H1 (cell line): ENCODE measurements around the gene ACSL3. TPM values are rescaled to one million over a fixed set of nuclear protein-coding genes. Genes with fewer than 3 reads are reported as not detected.
"Not testable (repeated sequence)": the region's sequence is repeated elsewhere in the genome, so short reads cannot be mapped to it uniquely, and the experiment has no call there.

Source experiments
- CTCF ChIA-PET: fragments of 300-600 bp; sonication (Branson Sonifier 250); formaldehyde crosslinking; loops from one replicate; lab custom pipeline; 2021; ENCODE audit not compliant: partially characterized antibody; lab: Charles Lee
- POLR2A ChIA-PET: fragments of 300-600 bp; sonication (Branson Sonifier 250); formaldehyde crosslinking; loops from one replicate; lab custom pipeline; 2021; ENCODE audit warnings: inconsistent platforms; ENCODE audit not compliant: partially characterized antibody; lab: Charles Lee
- DNase-seq, 2 experiments: peaks; one replicate each; pipeline versions ENCODE4 v3.0.0 to v3.0.0-alpha.2; 2010 to 2022; ENCODE audit warnings: low spot score in 2 of 2, low read depth in 1 of 2, mixed read lengths in 1 of 2
- FAIRE-seq: peaks from 2 replicates; lab custom pipeline; 2011; peaks lifted over from hg19 to GRCh38; lab: Jason Lieb, UNC
- H2AFZ ChIP-seq: 2 replicates; pipeline ENCODE4 v1.8.1; 2012; ENCODE audit warnings: low read length, inconsistent platforms
- H2AK5ac ChIP-seq: 2 replicates; pipeline ENCODE4 v1.6.1; 2013; ENCODE audit warnings: low read depth, low read length
- H2BK120ac ChIP-seq: replicated peaks from 2 replicates; pipeline ENCODE3; 2013; ENCODE audit warnings: low read depth, low read length, inconsistent platforms
- H2BK12ac ChIP-seq: 2 replicates; pipeline ENCODE4 v1.6.1; 2013; ENCODE audit warnings: low read depth, low read length
- H2BK15ac ChIP-seq: 2 replicates; pipeline ENCODE4 v1.6.1; 2013; ENCODE audit warnings: low read length
- H2BK20ac ChIP-seq: 2 replicates; pipeline ENCODE4 v1.6.1; 2013; ENCODE audit warnings: low read length
- H2BK5ac ChIP-seq: 2 replicates; pipeline ENCODE4 v1.6.1; 2013; ENCODE audit warnings: low read depth, low read length
- H3K14ac ChIP-seq: 2 replicates; pipeline ENCODE4 v1.6.1; 2013; ENCODE audit warnings: inconsistent platforms; ENCODE audit not compliant: insufficient read length
- H3K18ac ChIP-seq: 2 replicates; pipeline ENCODE4 v1.6.1; 2013; ENCODE audit warnings: low read length; ENCODE audit errors: extremely low read depth
- H3K23ac ChIP-seq: 2 replicates; pipeline ENCODE4 v1.6.1; 2013; ENCODE audit warnings: inconsistent platforms; ENCODE audit not compliant: insufficient read length
- H3K23me2 ChIP-seq: 2 replicates; pipeline ENCODE4 v1.6.1; 2013; ENCODE audit warnings: low read depth, low read length
- H3K27ac ChIP-seq: 2 replicates; pipeline ENCODE4 v1.6.1; 2011; ENCODE audit warnings: low read depth, low read length, inconsistent platforms
- H3K27me3 ChIP-seq, 4 experiments: replicated peaks in 1 of 4; 1 replicate in 1 of 4; 2 replicates in 3 of 4; pipeline versions ENCODE4 v1.6.1 to v1.8.1; 2011 to 2013; ENCODE audit warnings: low read length in 3 of 4, mild to moderate bottlenecking in 3 of 4, inconsistent platforms in 2 of 4, mixed read lengths in 2 of 4, moderate library complexity in 1 of 4; ENCODE audit not compliant: control insufficient read depth in 3 of 4, insufficient read depth in 3 of 4; ENCODE audit errors: extremely low read depth in 1 of 4
- H3K36me3 ChIP-seq, 4 experiments: 2 replicates each; pipeline versions ENCODE4 v1.6.1 to v1.8.1; 2011 to 2013; ENCODE audit warnings: mild to moderate bottlenecking in 4 of 4, low read length in 3 of 4, moderate library complexity in 2 of 4, control low read depth in 1 of 4, inconsistent platforms in 1 of 4; ENCODE audit not compliant: insufficient read depth in 4 of 4, control insufficient read depth in 2 of 4
- H3K4ac ChIP-seq: replicated peaks from 2 replicates; pipeline ENCODE3; 2013; ENCODE audit warnings: low read length, low read depth, mixed read lengths, inconsistent platforms; ENCODE audit not compliant: insufficient read length
- H3K4me1 ChIP-seq, 4 experiments: replicated peaks in 1 of 4; 1 replicate in 1 of 4; 2 replicates in 3 of 4; pipeline versions ENCODE4 v1.6.1 to v1.8.1; 2011 to 2013; ENCODE audit warnings: low read length in 3 of 4, inconsistent platforms in 2 of 4, mixed read lengths in 1 of 4; ENCODE audit not compliant: insufficient read depth in 4 of 4, control insufficient read depth in 3 of 4
- H3K4me2 ChIP-seq, 2 experiments: 2 replicates each; pipeline versions ENCODE4 v1.6.1 to v1.8.1; 2011 to 2013; ENCODE audit warnings: low read depth in 2 of 2, low read length in 2 of 2, control low read depth in 1 of 2, inconsistent platforms in 1 of 2, mild to moderate bottlenecking in 1 of 2; ENCODE audit not compliant: insufficient read depth in 1 of 2
- H3K4me3 ChIP-seq, 4 experiments: fragments of 200-600, 300-600 bp in 1 of 4; sonication (generic), shearing (Covaris generic), sonication (Bioruptor Twin) in 1 of 4; 2 replicates each; pipeline versions ENCODE4 v1.5.1 to v1.8.1; 2011 to 2016; ENCODE audit warnings: low read length in 4 of 4, low read depth in 3 of 4, control low read depth in 2 of 4, inconsistent platforms in 2 of 4, mild to moderate bottlenecking in 2 of 4, mixed read lengths in 1 of 4, moderate library complexity in 1 of 4; ENCODE audit not compliant: insufficient read depth in 2 of 4; ENCODE audit errors: extremely low read depth in 1 of 4
- H3K56ac ChIP-seq: replicated peaks from 2 replicates; pipeline ENCODE3; 2013; ENCODE audit warnings: low read depth, mild to moderate bottlenecking, mixed read lengths, low read length, inconsistent platforms; ENCODE audit not compliant: insufficient read length
- H3K79me1 ChIP-seq: 2 replicates; pipeline ENCODE4 v1.6.1; 2013; ENCODE audit warnings: low read depth, low read length, control low read depth
- H3K79me2 ChIP-seq, 2 experiments: 2 replicates each; pipeline versions ENCODE4 v1.6.1 to v1.8.1; 2012 to 2013; ENCODE audit warnings: low read length in 2 of 2, mild to moderate bottlenecking in 2 of 2, inconsistent platforms in 1 of 2; ENCODE audit not compliant: insufficient read depth in 2 of 2, control insufficient read depth in 1 of 2
- H3K9ac ChIP-seq, 4 experiments: replicated peaks in 1 of 4; 1 replicate in 1 of 4; 2 replicates in 3 of 4; pipeline versions ENCODE4 v1.6.1 to v1.8.1; 2011 to 2013; ENCODE audit warnings: low read depth in 3 of 4, low read length in 3 of 4, control low read depth in 2 of 4, mild to moderate bottlenecking in 2 of 4, moderate library complexity in 2 of 4, inconsistent platforms in 1 of 4; ENCODE audit errors: extremely low read depth in 1 of 4
- H3K9me3 ChIP-seq, 2 experiments: 2 replicates each; pipeline versions ENCODE4 v1.6.1 to v1.8.1; 2012 to 2013; ENCODE audit warnings: mild to moderate bottlenecking in 2 of 2, moderate library complexity in 2 of 2, control low read depth in 1 of 2, inconsistent platforms in 1 of 2, low read depth in 1 of 2, low read length in 1 of 2, mixed read lengths in 1 of 2; ENCODE audit not compliant: insufficient read depth in 2 of 2
- H4K20me1 ChIP-seq, 2 experiments: replicated peaks in 1 of 2; 2 replicates each; pipeline versions ENCODE3 to v1.8.1; 2011 to 2013; ENCODE audit warnings: inconsistent platforms in 2 of 2, low read length in 2 of 2, mild to moderate bottlenecking in 1 of 2; ENCODE audit not compliant: insufficient read depth in 2 of 2, control insufficient read depth in 1 of 2
- H4K5ac ChIP-seq: 2 replicates; pipeline ENCODE4 v1.6.1; 2013; ENCODE audit warnings: low read length, low read depth, mixed read lengths, inconsistent platforms; ENCODE audit not compliant: insufficient read length
- H4K8ac ChIP-seq: 2 replicates; pipeline ENCODE4 v1.8.0; 2013; ENCODE audit warnings: mild to moderate bottlenecking, moderate library complexity, low read length, inconsistent platforms; ENCODE audit not compliant: insufficient read depth; ENCODE audit errors: extremely low read depth
- H4K91ac ChIP-seq: replicated peaks from 2 replicates; pipeline ENCODE3; 2013; ENCODE audit warnings: low read length, mixed read lengths, inconsistent platforms; ENCODE audit not compliant: insufficient read length
- WGBS, 2 experiments: shearing (Covaris generic) in 1 of 2; methylation state at CpG; one replicate each; pipeline versions ENCODE4 v1.1.6 to v1.1.7; 2013 to 2015; ENCODE audit warnings: low lambda C conversion rate in 2 of 2, mixed read lengths in 2 of 2, inconsistent platforms in 1 of 2, low coverage in 1 of 2, missing lambda C conversion rate in 1 of 2; ENCODE audit not compliant: insufficient replicate concordance in 2 of 2, insufficient coverage in 1 of 2, insufficient read length in 1 of 2; ENCODE audit errors: extremely low coverage in 1 of 2, missing lambda C conversion rate in 1 of 2; 5-methylcytosine and 5-hydroxymethylcytosine counted together
- polyA plus RNA-seq, 7 experiments: library from polyadenylated mRNA; depleted of rRNA in 3 of 7; stranded (reverse) in 5 of 7; unstranded in 2 of 7; fragments of >200 nt in 5 of 7; fragments of 200-250 nt in 2 of 7; gene quantifications; 1 replicate in 5 of 7; 2 replicates in 1 of 7; 4 replicates in 1 of 7; pipeline versions ENCODE4 v1.2.1 to v1.2.3, GENCODE V29; 2011 to 2013; ENCODE audit warnings: missing spikeins in 2 of 7, mixed read lengths in 2 of 7
- total RNA-seq: library from RNA; stranded (reverse); fragmentation: NEBNext Ultra II Directional; extraction: Animal tissue kit (Norgen Biotek cat#: 25700); gene quantifications from 2 replicates; pipeline ENCODE4 v1.2.1, GENCODE V29; 2021

The ACSL3 gene
- total and polyA plus RNA-seq, 2 of the 8 experiments (the other 6 are each of a cell fraction or from before 2014, with no cell fraction given) = 37.5 to 98.1 TPM

DNA sequence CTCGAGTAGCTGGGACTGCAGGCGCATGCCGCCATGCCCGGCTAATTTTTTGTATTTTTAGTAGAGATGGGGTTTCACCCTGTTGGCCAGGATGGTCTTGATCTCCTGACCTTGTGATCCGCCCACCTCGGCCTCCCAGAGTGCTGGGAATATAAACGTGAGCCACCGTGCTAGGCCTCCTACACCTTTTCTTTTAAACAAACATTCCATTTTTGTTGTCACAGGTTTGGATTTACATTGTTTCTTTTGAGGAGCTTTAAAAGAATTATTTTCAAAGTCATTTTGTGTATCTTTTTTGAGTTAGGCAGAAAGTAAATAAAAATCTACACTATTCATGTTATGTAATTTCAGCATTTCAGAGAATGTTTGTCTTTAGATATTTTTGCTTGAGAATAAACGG is 56.4 kb downstream of the ACSL3 start:
- H2AFZ ChIP-seq, H4K8ac ChIP-seq, H3K4me1 ChIP-seq, H3K4me2 ChIP-seq, H3K27ac ChIP-seq, H3K4ac ChIP-seq, POLR2A ChIA-PET, H3K27me3 ChIP-seq, H3K23me2 ChIP-seq, H4K91ac ChIP-seq, H2BK5ac ChIP-seq, DNase-seq, H4K20me1 ChIP-seq, H3K14ac ChIP-seq, H2BK12ac ChIP-seq, FAIRE-seq, H2BK120ac ChIP-seq, H2BK20ac ChIP-seq, H3K18ac ChIP-seq, H3K79me1 ChIP-seq, H2BK15ac ChIP-seq, H3K56ac ChIP-seq, H3K9me3 ChIP-seq, H3K4me3 ChIP-seq, H3K23ac ChIP-seq, H3K9ac ChIP-seq, H2AK5ac ChIP-seq, H4K5ac ChIP-seq: not testable (repeated sequence)
- CTCF ChIA-PET = interaction anchor here (0.8 kb wide), 1 partner anchor 14 kb away, joined by 3 read pairs; no protein-coding TSS in a partner anchor
- peaks cover 3 to 37% (median 12%) of the 10 kb centered on the region in 4 experiments; a peak in 5 of 8 replicates for H3K36me3 ChIP-seq
- 83% methylated on average over 9 of the region's 9 CpGs; no CpG with 5 or more reads in 1 of the 2 experiments for WGBS, 2 experiments
- H3K79me2 ChIP-seq = peaks cover 0 to 49% of the 10 kb centered on the region in 2 experiments; a peak in 3 of 4 replicates
